Smooth muscle cell (in vitro differentiated cells): ENCODE data around the gene LSM14B. TPM values are rescaled to one million over a fixed set of nuclear protein-coding genes. Genes with fewer than 3 reads are reported as not detected.

ENCODE experiments used
- DNase-seq: peaks from one replicate; lab custom pipeline; 2025; ENCODE audit not compliant: unreplicated experiment; lab: John Stamatoyannopoulos, UW
- H2AFZ ChIP-seq: fragments of 200-600 bp; sonication (generic); 2 replicates; pipeline ENCODE4 v1.6.0; 2016; ENCODE audit warnings: antibody characterized with exemption, low read depth, mild to moderate bottlenecking
- H3F3A ChIP-seq: fragments of 200-600 bp; sonication (generic); 2 replicates; pipeline ENCODE4 v1.6.0; 2017; ENCODE audit warnings: antibody characterized with exemption, low read depth
- H3K27ac ChIP-seq: fragments of 200-600 bp; sonication (generic); 2 replicates; pipeline ENCODE4 v1.5.1; 2016; ENCODE audit warnings: low read depth, mild to moderate bottlenecking
- H3K27me3 ChIP-seq: fragments of 200-600 bp; sonication (generic); 2 replicates; pipeline ENCODE4 v1.6.1; 2016; ENCODE audit warnings: low read depth, mild to moderate bottlenecking
- H3K36me3 ChIP-seq: fragments of 200-600 bp; sonication (generic); 2 replicates; pipeline ENCODE4 v1.5.1; 2016; ENCODE audit warnings: low read depth
- H3K4me1 ChIP-seq: fragments of 200-600 bp; sonication (generic); 2 replicates; pipeline ENCODE4 v1.5.1; 2016; ENCODE audit warnings: low read depth
- H3K4me2 ChIP-seq: fragments of 200-600 bp; sonication (generic); 2 replicates; pipeline ENCODE4 v1.6.0; 2016; ENCODE audit warnings: mild to moderate bottlenecking
- H3K4me3 ChIP-seq: fragments of 200-600 bp; sonication (generic); 2 replicates; pipeline ENCODE4 v1.5.1; 2016; ENCODE audit warnings: mild to moderate bottlenecking
- H3K79me2 ChIP-seq: fragments of 200-600 bp; sonication (generic); 2 replicates; pipeline ENCODE4 v1.6.0; 2016; ENCODE audit warnings: low read depth, mild to moderate bottlenecking
- H3K9ac ChIP-seq: fragments of 200-600 bp; sonication (generic); 2 replicates; pipeline ENCODE4 v1.6.0; 2016; ENCODE audit warnings: low read depth
- H3K9me3 ChIP-seq: fragments of 200-600 bp; sonication (generic); replicated peaks from 2 replicates; pipeline ENCODE4 v1.5.1; 2016; ENCODE audit warnings: low read depth
- H4K20me1 ChIP-seq: fragments of 200-600 bp; sonication (generic); 2 replicates; pipeline ENCODE4 v1.6.0; 2016; ENCODE audit warnings: low read depth
- WGBS: methylation state at CpG from one replicate; pipeline ENCODE4 v1.1.7; 2016; ENCODE audit warnings: low lambda C conversion rate; 5-methylcytosine and 5-hydroxymethylcytosine counted together
- polyA plus RNA-seq: library from polyadenylated mRNA; unstranded; fragments of >200 nt; fragmentation: Nextera tagmentation; extraction: Ambion mirVana; gene quantifications from 2 replicates; pipeline ENCODE4 v1.2.1, GENCODE V29; 2016
- total RNA-seq: library from RNA; depleted of rRNA; stranded (reverse); fragments of >200 nt; gene quantifications from 2 replicates; pipeline ENCODE4 v1.2.3, GENCODE V29; 2014
- TF ChIP-seq, protein P1 (sequence below): fragments of 200-600 bp; sonication (generic); IDR thresholded peaks from 2 replicates; pipeline ENCODE4 v1.5.1; 2017; ENCODE audit warnings: borderline replicate concordance, mild to moderate bottlenecking, antibody characterized with exemption; ENCODE audit not compliant: insufficient read depth, poor library complexity, severe bottlenecking

The LSM14B gene
- total and polyA plus RNA-seq, 2 experiments from 2014 or later, result 5.6 to 21.5 TPM

DNA sequence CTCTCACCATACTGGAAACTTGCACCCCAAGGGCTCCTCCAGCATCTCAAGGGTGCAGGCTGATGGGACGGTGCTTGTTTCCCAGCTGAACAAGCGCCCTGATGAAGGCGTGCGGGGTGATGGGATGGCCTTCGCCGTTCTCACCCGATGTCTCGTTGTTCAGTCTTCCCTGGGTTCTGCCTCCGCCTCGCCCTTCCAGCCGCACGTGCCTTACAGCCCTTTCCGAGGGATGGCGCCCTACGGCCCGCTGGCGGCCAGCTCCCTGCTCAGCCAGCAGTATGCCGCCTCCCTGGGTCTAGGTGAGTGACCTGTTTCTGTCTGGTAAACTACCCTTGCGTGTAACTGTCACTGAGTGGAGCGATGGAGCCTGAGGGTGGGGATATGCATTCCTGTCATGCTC lies 3.9 kb downstream of the LSM14B start:
- H2AFZ ChIP-seq, result no peak overlapping the region
- no peak overlapping the region for H3K9ac ChIP-seq
- H3K27ac ChIP-seq, result no peak overlapping the region
- no peaks in the 10 kb centered on the region for H3F3A ChIP-seq
- H3K27me3 ChIP-seq, result no peaks in the 10 kb centered on the region
- H3K4me2 ChIP-seq, result no peak overlapping the region
- H4K20me1 ChIP-seq, result peaks cover 67% of the 10 kb centered on the region
- H3K4me1 ChIP-seq, result peaks cover 10% of the 10 kb centered on the region
- no peak for DNase-seq
- H3K79me2 ChIP-seq, result peaks cover 28% of the 10 kb centered on the region
- peaks cover 3% of the 10 kb centered on the region for H3K36me3 ChIP-seq
- H3K4me3 ChIP-seq, result no peak overlapping the region
- WGBS, result 95% methylated on average over 20 of the region's 20 CpGs
- no peaks in the 10 kb centered on the region for H3K9me3 ChIP-seq
- TF ChIP-seq, protein P1, sequence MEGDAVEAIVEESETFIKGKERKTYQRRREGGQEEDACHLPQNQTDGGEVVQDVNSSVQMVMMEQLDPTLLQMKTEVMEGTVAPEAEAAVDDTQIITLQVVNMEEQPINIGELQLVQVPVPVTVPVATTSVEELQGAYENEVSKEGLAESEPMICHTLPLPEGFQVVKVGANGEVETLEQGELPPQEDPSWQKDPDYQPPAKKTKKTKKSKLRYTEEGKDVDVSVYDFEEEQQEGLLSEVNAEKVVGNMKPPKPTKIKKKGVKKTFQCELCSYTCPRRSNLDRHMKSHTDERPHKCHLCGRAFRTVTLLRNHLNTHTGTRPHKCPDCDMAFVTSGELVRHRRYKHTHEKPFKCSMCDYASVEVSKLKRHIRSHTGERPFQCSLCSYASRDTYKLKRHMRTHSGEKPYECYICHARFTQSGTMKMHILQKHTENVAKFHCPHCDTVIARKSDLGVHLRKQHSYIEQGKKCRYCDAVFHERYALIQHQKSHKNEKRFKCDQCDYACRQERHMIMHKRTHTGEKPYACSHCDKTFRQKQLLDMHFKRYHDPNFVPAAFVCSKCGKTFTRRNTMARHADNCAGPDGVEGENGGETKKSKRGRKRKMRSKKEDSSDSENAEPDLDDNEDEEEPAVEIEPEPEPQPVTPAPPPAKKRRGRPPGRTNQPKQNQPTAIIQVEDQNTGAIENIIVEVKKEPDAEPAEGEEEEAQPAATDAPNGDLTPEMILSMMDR, result no peak

DNA sequence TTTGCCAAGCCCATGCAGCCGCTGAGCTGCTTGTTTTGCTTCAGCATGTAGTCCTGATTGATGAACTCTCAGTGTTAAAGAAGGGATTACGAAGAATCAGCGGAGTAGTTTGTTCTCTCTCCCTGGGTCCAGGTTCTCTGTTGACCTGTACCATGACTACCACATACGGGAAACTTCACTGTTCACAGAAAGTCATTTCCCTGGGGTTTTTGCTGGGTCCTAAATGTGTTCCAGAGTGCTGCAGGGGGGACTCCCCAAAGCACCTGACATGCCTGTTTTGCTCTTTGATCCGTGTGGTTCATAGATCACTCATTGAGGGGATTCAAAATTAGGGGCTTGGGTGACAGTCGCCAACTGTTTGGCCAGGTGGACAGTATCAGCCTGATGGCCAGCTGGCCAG lies 5.5 kb downstream of the LSM14B start:
- no peak for DNase-seq
- peaks cover 81% of the 10 kb centered on the region for H4K20me1 ChIP-seq
- H3K36me3 ChIP-seq, result peaks cover 3% of the 10 kb centered on the region
- no peaks in the 10 kb centered on the region for H3K9me3 ChIP-seq
- peaks cover 27% of the 10 kb centered on the region for H3K79me2 ChIP-seq
- TF ChIP-seq, protein P1, result no peak
- peaks cover 10% of the 10 kb centered on the region for H3K4me1 ChIP-seq
- H3F3A ChIP-seq, result no peaks in the 10 kb centered on the region
- no peak overlapping the region for H3K4me2 ChIP-seq
- H3K27me3 ChIP-seq, result no peaks in the 10 kb centered on the region
- H3K4me3 ChIP-seq, result no peak overlapping the region
- WGBS, result 97% methylated on average over 6 of the region's 6 CpGs
- H3K9ac ChIP-seq, result no peak overlapping the region
- H2AFZ ChIP-seq, result no peak overlapping the region
- H3K27ac ChIP-seq, result no peak overlapping the region

DNA sequence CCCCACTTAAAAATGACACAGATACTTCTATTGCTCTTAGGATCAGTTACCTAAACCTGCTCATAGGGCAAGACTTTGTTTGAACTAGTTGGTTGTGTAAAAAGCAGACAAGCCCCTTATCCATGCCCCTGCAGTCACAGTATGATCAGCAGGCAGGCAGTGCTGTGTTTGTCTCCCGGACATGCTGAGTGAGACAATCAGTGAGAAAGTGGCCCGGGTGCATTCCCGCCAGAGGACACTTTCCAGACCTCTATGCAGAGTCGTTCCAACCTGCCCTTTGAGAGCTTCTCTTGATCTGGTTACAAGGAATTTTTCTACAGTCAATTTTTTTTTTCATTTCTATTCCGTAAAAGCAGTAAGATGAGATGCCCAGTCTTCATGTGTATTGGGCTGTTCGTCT lies 6.2 kb downstream of the LSM14B start:
- no peak for DNase-seq
- no peak overlapping the region for H3K4me2 ChIP-seq
- peaks cover 81% of the 10 kb centered on the region for H4K20me1 ChIP-seq
- H3K4me3 ChIP-seq, result no peak overlapping the region
- H3K36me3 ChIP-seq, result peaks cover 3% of the 10 kb centered on the region
- no peaks in the 10 kb centered on the region for H3K9me3 ChIP-seq
- H3K4me1 ChIP-seq, result peaks cover 5% of the 10 kb centered on the region
- WGBS, result 66% methylated on average over 6 of the region's 6 CpGs
- peaks cover 22% of the 10 kb centered on the region for H3K79me2 ChIP-seq
- H3K9ac ChIP-seq, result no peak overlapping the region
- H2AFZ ChIP-seq, result no peak overlapping the region
- H3K27me3 ChIP-seq, result no peaks in the 10 kb centered on the region
- TF ChIP-seq, protein P1, result no peak
- no peak overlapping the region for H3K27ac ChIP-seq
- no peaks in the 10 kb centered on the region for H3F3A ChIP-seq

DNA sequence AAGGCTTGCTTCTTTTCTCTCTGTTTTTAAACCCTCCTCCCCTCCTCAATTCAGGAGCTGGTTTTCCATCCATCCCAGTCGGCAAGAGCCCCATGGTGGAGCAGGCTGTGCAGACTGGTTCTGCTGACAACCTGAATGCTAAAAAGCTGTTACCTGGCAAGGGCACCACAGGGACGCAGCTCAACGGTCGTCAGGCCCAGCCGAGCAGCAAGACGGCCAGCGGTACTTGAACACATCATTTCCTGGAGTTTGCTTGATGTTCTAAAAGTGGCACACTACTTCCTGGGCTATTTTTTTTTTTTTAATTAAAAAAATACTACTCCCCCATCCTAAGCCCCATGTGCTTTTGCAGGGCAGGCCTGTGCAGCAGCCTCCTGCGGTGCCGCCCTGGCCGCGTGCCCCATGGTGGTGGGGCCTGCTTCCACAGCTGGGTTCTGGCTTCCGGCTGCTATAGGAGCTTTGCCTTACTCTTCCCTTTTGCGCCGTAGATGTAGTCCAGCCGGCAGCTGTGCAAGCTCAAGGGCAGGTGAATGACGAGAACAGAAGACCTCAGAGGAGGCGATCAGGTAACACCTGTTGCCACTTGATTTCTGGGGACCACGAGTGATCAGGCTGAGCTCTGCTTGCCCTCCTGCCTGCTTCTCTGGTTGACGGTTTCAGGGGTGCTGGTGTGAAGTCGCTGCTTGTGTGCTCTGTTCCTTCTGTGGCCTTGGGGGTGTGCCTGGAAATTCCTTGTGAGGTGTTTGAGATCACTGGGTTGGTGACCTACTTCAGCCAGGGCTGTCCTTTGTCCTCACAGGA lies 7.7 kb downstream of the LSM14B start:
- Histone ChIP-seq H3K9ac (no peak overlapping the region), H2AFZ (no peak overlapping the region), H3K36me3 (peaks cover 3% of the 10 kb centered on the region), H3K27me3 (no peaks in the 10 kb centered on the region), H4K20me1 (peaks cover 67% of the 10 kb centered on the region), H3F3A (peaks cover 2% of the 10 kb centered on the region), H3K4me2 (no peak overlapping the region), H3K9me3 (no peaks in the 10 kb centered on the region), H3K79me2 (peaks cover 11% of the 10 kb centered on the region), H3K4me3 (no peak overlapping the region), H3K4me1 (no peaks in the 10 kb centered on the region), H3K27ac (no peak overlapping the region)
- no peak for DNase-seq
- TF ChIP-seq, protein P1, result no peak
- WGBS, result 95% methylated on average over 20 of the region's 20 CpGs
